GM19328 (cell line): ENCODE results near the gene NUDT1.
"Not testable (repeated sequence)": the region's sequence is repeated elsewhere in the genome, so short reads cannot be mapped to it uniquely, and the experiment has no call there.

Source experiments
- ATAC-seq: cut with Tn5 transposase; IDR thresholded peaks from one replicate; pipeline ENCODE4 v1.9.1; 2021; ENCODE audit warnings: mild to moderate bottlenecking, moderate library complexity; ENCODE audit not compliant: unreplicated experiment

The NUDT1 gene

GRCh38 chr7:2264158-2264557 is 22.1 kb downstream of the NUDT1 start:
- no peak for ATAC-seq

- no peak for ATAC-seq
Measured at GRCh38 chr7:2266911-2267310, 24.9 kb downstream of the NUDT1 start.

- ATAC-seq: not testable (repeated sequence)
Measured at GRCh38 chr7:2269089-2269990, 27.3 kb downstream of the NUDT1 start.

- no peak for ATAC-seq
Measured at GRCh38 chr7:2269991-2270460, 28.0 kb downstream of the NUDT1 start.

- no peak for ATAC-seq
Measured at GRCh38 chr7:2270495-2270894, 28.5 kb downstream of the NUDT1 start.

GRCh38 chr7:2271273-2272026 is 29.4 kb downstream of the NUDT1 start:
- no peak for ATAC-seq

- ATAC-seq: no peak
Measured at GRCh38 chr7:2272031-2272430, 30.0 kb downstream of the NUDT1 start.

GRCh38 chr7:2273866-2274265 is 31.8 kb downstream of the NUDT1 start:
- no peak for ATAC-seq

GRCh38 chr7:2274666-2275065 is 32.6 kb downstream of the NUDT1 start:
- no peak for ATAC-seq

GRCh38 chr7:2275101-2275500 is 33.1 kb downstream of the NUDT1 start:
- no peak for ATAC-seq

GRCh38 chr7:2276107-2276506 is 34.1 kb downstream of the NUDT1 start:
- no peak for ATAC-seq

GRCh38 chr7:2278026-2278425 is 36.0 kb downstream of the NUDT1 start:
- ATAC-seq: no peak

- no peak for ATAC-seq
Measured at GRCh38 chr7:2279896-2280295, 37.9 kb downstream of the NUDT1 start.

GRCh38 chr7:2280424-2280823 is 38.4 kb downstream of the NUDT1 start:
- ATAC-seq: no peak

GRCh38 chr7:2281541-2281940 is 39.5 kb downstream of the NUDT1 start:
- no peak for ATAC-seq

- ATAC-seq: no peak
Measured at GRCh38 chr7:2282185-2282751, 40.2 kb downstream of the NUDT1 start.

- no peak for ATAC-seq
Measured at GRCh38 chr7:2283074-2283473, 41.0 kb downstream of the NUDT1 start.

GRCh38 chr7:2287745-2288144 is 45.7 kb downstream of the NUDT1 start:
- no peak for ATAC-seq

GRCh38 chr7:2288503-2288902 is 46.5 kb downstream of the NUDT1 start:
- no peak for ATAC-seq

- no peak for ATAC-seq
Measured at GRCh38 chr7:2289111-2289586, 47.1 kb downstream of the NUDT1 start.

- ATAC-seq: no peak
Measured at GRCh38 chr7:2289621-2290020, 47.6 kb downstream of the NUDT1 start.
